NCI-H345 treated with DMSO at 0.1 percent for 48 hours (cell line): ENCODE data around the gene KCNJ8.

Source experiments
- DNase-seq: peaks from one replicate; lab custom pipeline; 2025; ENCODE audit not compliant: unreplicated experiment; lab: John Stamatoyannopoulos, UW

Gene KCNJ8

GRCh38 chr12:21718944-21719650, 55.4 kb downstream of the KCNJ8 start:
- no peak for DNase-seq

GRCh38 chr12:21718403-21718802, 56.1 kb downstream of the KCNJ8 start:
- DNase-seq, result no peak

DNA sequence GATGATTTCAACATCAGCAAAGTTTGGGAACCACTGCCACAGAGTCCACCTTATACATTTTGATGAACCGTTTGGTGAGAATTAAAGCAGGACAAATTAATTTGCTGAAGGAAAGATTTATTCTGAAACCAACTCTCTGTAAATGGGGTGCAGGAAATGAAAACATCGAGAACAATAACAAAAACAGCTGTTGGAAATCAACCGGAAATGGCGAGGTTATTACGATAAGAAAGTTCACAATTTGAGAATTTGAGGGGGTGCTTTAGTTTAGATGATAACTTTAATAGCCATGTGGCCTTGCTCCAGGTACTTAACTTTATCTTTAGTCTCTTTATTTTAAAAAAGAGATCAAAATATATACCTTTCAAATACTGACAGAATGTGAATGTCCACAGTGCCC, 56.7 kb downstream of the KCNJ8 start:
- DNase-seq, result no peak

- DNase-seq, result no peak
These were observed 59.1 kb downstream of the KCNJ8 start for GRCh38 chr12:21715386-21715785.
